ENCODE measurements around the gene DYRK2.
A peak's percentile ranks its signal among the peaks of the same experiment; 100 is the strongest.
"Not testable (repeated sequence)": the region's sequence is repeated elsewhere in the genome, so short reads cannot be mapped to it uniquely, and the experiment has no call there.

Gene DYRK2

DNA sequence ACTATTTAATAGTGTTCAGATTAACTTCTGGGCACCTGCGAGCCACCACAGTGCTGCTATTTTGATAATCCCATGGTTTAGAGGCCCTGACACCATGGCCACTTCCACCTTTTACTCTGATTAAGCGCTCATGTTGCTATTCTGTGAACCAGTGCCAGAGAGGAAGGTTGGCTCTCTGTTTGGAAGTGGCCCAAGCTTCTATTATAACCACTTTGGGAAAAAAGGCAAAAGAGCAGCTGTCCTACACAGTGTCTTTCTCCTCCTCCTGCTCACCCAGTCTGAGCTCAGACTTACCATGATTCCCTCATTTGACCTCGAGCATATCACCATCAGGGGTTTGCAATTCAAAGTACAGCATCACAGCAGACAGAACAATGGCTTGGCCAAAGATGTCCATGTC lies 23.3 kb downstream of the DYRK2 start:
- DNase-seq: no peak

- DNase-seq: not testable (repeated sequence)
These were observed 24.0 kb downstream of the DYRK2 start for GRCh38 chr12:67672507-67672906.

- DNase-seq: not testable (repeated sequence)
These were observed 25.0 kb downstream of the DYRK2 start for GRCh38 chr12:67673509-67673908.

- DNase-seq: no peak
These were observed 25.9 kb downstream of the DYRK2 start for GRCh38 chr12:67674417-67674816.

- DNase-seq: no peak
These were observed 28.1 kb downstream of the DYRK2 start for GRCh38 chr12:67676624-67677023.

DNA sequence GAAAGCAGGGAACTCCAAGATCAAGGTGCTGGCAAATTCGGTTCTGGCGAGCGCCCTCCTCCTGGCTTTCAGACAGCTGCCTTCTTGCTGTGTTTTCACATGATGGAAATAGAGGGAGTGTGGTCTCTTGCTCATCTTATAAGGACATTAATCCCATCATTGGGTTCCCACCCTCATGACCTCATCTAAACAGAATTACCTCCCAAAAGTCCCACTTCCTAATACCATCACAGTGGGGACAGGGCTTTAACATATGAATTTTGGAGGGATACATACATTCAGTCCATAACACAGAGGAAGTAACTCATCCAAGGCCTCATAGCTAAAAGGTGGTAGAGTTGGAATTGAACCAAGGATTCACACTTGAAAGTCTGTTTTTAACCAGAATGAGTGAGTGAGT lies 28.6 kb downstream of the DYRK2 start:
- DNase-seq: no peak

- no peak for DNase-seq
These were observed 32.7 kb downstream of the DYRK2 start for GRCh38 chr12:67681105-67681778.

DNA sequence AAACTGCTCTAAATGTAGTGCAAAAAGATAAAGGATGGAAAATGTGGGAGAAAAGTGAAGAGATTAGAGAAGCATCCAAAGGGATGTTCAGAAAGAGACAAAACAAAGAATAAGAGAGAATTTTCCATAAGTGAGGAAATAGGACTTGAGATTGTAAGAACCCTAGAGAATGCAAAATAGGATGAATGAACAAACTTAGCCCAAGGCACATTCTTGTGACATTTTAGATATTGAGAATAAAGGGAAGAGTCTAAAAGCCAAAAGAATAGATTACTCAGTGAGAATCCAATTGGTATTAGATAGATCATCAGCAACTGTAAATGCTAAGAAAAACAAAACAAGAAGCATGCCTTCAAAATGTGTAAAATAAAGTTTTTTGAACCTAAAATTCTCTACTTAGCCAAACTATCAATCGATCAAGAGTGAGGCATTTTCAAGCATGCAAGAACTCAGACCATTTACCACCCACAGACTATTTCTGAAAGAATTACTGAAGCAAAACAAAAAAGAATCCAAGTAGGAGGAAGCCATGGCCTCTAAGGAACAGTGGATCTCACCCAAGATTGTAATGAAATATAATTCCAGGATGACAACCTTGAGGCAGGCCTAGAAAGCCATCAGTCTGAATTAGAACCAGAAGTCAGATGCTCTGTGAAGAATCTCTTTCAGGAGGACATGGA lies 33.5 kb downstream of the DYRK2 start:
- no peak for DNase-seq

DNA sequence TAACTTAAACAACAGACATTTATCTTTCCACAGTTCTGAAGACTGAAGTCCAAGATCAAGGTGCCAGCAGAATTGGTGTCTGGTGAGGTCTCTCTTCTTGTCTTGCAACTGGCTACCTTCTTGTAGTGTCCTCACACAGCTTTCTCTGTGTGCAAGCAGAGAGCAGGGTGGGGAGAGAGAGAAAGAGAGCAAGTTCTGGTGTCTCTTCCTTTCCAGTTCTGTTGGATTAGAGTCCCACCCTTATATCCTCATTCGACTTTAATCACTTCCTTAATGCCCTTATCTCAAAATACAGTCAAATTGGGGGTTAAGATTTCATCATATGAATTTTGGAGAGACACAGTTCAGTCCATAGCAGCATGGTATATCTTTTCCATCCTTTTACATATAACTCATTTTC lies 40.8 kb downstream of the DYRK2 start:
- DNase-seq: no peak

- no peak for DNase-seq
These were observed 42.1 kb downstream of the DYRK2 start for GRCh38 chr12:67690656-67691055.

DNA sequence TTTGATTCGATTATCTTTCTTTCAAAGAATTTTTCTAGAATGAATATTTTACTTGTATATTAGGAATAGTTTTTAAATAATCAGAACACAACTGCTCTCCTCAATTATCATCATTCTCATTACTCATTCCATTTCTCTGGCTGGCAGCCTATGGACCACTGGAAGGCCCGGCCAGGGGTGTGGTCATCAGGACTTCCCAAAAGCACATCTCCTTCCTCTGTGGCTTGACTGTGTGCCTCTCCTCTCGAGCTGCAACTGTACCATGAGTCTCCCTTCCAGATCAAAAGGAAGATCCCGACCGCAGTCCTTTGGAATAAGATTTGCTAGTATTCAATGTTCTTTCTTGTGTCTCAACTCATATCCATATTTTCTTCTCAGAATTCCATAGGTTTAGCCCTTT lies 42.7 kb downstream of the DYRK2 start:
- no peak for DNase-seq

DNA sequence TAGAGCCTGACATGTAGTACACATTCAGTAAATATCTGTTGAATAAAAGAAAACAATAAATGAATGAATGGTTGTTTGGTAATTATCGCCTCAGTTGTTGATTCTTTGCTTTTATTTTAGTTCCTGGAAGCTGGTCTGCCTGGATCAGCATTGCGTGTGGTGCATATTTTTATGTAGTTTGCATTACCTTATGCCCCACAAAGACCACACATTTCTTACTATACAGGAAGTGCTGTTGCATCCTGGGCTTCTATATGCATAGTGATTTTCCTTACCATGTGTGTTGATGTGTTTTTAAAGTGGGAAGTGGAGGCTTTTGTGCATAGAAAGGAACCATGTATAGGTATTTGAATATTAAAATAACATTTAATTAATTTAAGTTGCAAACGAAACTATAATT lies 43.6 kb downstream of the DYRK2 start:
- DNase-seq: no peak

- DNase-seq: no peak
These were observed 44.4 kb downstream of the DYRK2 start for GRCh38 chr12:67692966-67693365.

DNA sequence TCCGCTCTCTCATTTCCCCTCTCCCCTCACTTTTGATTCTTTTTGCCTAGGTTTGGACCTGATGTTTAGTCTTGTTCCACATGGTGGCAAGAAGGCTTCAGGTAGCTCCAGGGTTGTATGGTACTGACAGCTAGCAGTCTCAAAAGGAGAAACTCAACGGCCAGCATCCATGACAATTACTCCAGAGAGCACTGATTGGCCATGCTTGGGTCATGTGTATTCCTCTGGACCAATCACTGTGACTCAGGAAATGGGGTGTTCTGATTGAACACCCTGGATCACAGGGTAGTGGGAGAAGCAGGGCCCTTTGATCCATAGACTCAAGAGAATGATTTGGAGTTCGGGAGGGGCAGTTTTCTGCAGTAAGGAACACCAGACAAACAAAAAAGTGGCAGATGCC lies 45.3 kb downstream of the DYRK2 start:
- DNase-seq: no peak

- DNase-seq: no peak
These were observed 45.9 kb downstream of the DYRK2 start for GRCh38 chr12:67694306-67694900.

DNA sequence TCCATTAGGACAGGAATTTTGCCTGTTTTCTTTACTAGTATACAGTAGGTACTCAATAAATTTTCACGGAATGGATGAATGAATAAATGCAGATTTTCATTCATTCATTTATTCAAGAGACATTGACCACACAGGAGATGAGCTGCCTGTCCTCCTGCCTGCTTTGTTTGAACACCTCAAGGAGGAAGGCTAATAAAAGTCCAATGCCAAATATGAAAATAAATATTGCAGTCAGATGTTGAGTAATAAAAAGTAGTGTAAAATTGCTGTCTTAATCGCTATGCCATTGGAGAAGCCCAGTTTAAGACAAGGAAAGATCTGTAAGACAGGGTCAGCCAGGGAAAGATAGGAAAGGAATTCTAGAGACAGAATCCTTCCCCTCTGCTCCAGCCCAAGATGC lies 47.4 kb downstream of the DYRK2 start:
- DNase-seq: no peak

- no peak for DNase-seq
These were observed 48.9 kb downstream of the DYRK2 start for GRCh38 chr12:67697443-67697842.

GRCh38 chr12:67697967-67698366 lies 49.4 kb downstream of the DYRK2 start:
- no peak for DNase-seq

- peak; percentile 70 for DNase-seq
These were observed 50.4 kb downstream of the DYRK2 start for GRCh38 chr12:67698672-67699581.

GRCh38 chr12:67701121-67701520 lies 52.6 kb downstream of the DYRK2 start:
- no peak for DNase-seq

DNA sequence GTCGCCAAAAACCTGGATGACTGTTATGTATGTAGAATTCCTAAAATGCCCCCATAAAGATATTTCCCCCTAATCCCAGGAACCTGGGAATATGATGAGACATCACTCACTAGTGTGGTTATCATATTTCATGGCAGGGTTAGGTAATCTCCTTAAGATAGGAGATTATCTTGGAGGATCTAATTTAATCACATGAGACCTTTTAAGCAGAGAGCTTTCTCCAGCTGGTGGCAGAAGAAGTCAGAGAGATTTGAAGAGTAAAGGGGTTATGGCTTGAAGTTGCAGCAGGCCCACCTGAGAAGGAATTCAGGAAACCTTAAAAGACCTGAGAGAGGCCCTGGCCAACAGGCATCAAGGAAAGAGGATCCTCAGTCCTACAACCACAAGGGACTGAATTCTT lies 53.6 kb downstream of the DYRK2 start:
- DNase-seq: no peak

DNA sequence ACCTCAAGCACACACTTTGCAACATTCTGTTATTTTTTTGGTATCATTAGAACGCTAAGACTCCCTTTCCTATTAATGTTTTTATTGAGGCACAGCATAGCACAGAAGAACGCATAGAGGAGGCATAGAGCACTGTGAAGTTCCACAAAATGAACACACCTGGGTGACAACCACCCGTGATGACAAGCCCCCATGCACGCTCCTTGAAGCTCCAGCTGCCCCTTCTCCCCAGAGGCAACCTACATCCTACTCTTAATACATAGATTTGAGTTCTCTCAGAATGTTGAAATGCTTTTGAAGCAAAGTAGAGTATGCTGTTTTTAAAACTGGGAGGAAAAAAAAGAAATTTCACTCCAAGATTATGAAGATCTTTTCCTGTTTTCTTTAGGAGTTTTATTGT lies 55.5 kb downstream of the DYRK2 start:
- no peak for DNase-seq

All from hematopoietic multipotent progenitor cell treated with erythropoietin and hydrocortisone succinate and interleukin-3 and kit ligand, for 6 days (in vitro differentiated cells).